ENCODE data around the gene CADM2. TPM values are rescaled to one million over a fixed set of nuclear protein-coding genes. Genes with fewer than 3 reads are reported as not detected.

CADM2 gene
- total RNA-seq, 4 donors from 2014 or later: 0.13 to 4.3 (median 4.1) TPM

DNA sequence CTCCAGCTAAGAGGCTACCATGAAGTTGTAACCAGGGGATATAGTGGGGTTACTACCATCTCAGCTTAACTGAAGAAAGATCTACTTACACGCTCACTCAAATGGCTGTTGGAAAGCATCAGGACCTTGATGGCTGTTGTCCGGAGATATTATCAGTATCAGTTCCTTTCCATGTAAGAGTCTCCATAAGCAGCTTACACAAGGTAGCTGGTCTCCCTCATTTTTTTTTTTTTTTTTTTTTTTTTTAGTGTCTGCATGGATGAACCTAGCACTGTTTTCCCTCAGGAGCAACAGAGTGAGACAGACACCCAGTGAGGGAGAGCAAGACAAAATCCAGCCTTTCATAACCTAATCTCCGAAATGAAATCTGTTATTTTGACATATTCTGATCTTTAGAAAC, 230.9 kb downstream of the CADM2 start:
- Histone ChIP-seq H3K27ac (no peak overlapping the region), H3K4me1 (no peaks in the 10 kb centered on the region), H3K27me3 (no peaks in the 10 kb centered on the region), H3K9me3 (no peaks in the 10 kb centered on the region), H3K36me3 (no peaks in the 10 kb centered on the region), H3K4me3 (replicated peaks in 1 of 3) (no peak overlapping the region)
- TF ChIP-seq POLR2A (IDR thresholded peaks at IDR 0.05): no peak
- TF ChIP-seq, protein P1, sequence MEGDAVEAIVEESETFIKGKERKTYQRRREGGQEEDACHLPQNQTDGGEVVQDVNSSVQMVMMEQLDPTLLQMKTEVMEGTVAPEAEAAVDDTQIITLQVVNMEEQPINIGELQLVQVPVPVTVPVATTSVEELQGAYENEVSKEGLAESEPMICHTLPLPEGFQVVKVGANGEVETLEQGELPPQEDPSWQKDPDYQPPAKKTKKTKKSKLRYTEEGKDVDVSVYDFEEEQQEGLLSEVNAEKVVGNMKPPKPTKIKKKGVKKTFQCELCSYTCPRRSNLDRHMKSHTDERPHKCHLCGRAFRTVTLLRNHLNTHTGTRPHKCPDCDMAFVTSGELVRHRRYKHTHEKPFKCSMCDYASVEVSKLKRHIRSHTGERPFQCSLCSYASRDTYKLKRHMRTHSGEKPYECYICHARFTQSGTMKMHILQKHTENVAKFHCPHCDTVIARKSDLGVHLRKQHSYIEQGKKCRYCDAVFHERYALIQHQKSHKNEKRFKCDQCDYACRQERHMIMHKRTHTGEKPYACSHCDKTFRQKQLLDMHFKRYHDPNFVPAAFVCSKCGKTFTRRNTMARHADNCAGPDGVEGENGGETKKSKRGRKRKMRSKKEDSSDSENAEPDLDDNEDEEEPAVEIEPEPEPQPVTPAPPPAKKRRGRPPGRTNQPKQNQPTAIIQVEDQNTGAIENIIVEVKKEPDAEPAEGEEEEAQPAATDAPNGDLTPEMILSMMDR (IDR thresholded peaks at IDR 0.05): no peak
- intact Hi-C loops (cut with DNase I): no loop called here
- WGBS, 2 donors: 87 to 93% methylated on average over 3 of the region's 3 CpGs
- no peak for DNase-seq

GRCh38 chr3:85193565-85193964, 234.8 kb downstream of the CADM2 start:
- H3K4me3 ChIP-seq (replicated peaks in 1 of 3): no peak overlapping the region
- TF ChIP-seq, protein P1 (IDR thresholded peaks at IDR 0.05): no peak
- TF ChIP-seq POLR2A (IDR thresholded peaks at IDR 0.05): no peak
- no peaks in the 10 kb centered on the region for H3K27me3 ChIP-seq
- DNase-seq: no peak
- no peaks in the 10 kb centered on the region for H3K36me3 ChIP-seq
- no peaks in the 10 kb centered on the region for H3K4me1 ChIP-seq
- intact Hi-C loops (cut with DNase I): no loop called here
- H3K27ac ChIP-seq: no peak overlapping the region
- WGBS, 2 donors: 91 to 94% methylated on average over 2 of the region's 2 CpGs
- H3K9me3 ChIP-seq: no peaks in the 10 kb centered on the region

- H3K4me1 ChIP-seq: no peaks in the 10 kb centered on the region
- H3K4me3 ChIP-seq (replicated peaks in 1 of 3): no peak overlapping the region
- H3K36me3 ChIP-seq: no peaks in the 10 kb centered on the region
- no peak overlapping the region for H3K27ac ChIP-seq
- TF ChIP-seq, protein P1 (IDR thresholded peaks at IDR 0.05): no peak
- TF ChIP-seq POLR2A (IDR thresholded peaks at IDR 0.05): no peak
- no peak for DNase-seq
- intact Hi-C loops (cut with DNase I): no loop called here
- no peaks in the 10 kb centered on the region for H3K27me3 ChIP-seq
- 37% methylated on average over 1 of the region's 1 CpG for WGBS, 2 donors
- no peaks in the 10 kb centered on the region for H3K9me3 ChIP-seq
Observed at GRCh38 chr3:85208650-85209049, 249.9 kb downstream of the CADM2 start.

DNA sequence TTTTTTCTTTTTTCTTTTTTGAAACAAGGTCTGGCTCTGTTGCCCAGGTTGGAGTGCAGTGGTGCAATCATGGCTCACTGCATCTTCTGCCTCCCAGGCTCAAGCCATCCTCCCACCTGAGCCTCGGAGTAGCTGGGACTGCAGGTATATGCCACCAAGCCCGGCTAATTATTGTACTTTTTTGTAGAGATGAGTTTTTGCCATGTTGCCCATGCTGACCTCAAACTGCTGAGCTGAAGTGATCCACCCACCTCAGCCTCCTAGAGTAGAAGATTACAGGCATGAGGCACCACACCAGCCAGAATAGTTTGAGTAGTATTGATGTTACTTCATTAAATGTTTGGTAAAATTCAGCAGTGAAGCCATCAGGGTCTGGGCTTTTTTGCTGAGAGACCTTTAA, 251.8 kb downstream of the CADM2 start:
- H3K27me3 ChIP-seq: no peaks in the 10 kb centered on the region
- 93 to 94% methylated on average over 2 of the region's 2 CpGs for WGBS, 2 donors
- no peak overlapping the region for H3K27ac ChIP-seq
- DNase-seq: no peak
- no peak overlapping the region for H3K4me3 ChIP-seq (replicated peaks in 1 of 3)
- no peaks in the 10 kb centered on the region for H3K9me3 ChIP-seq
- no peaks in the 10 kb centered on the region for H3K36me3 ChIP-seq
- TF ChIP-seq, protein P1 (IDR thresholded peaks at IDR 0.05): no peak
- no peak for TF ChIP-seq POLR2A (IDR thresholded peaks at IDR 0.05)
- intact Hi-C loops (cut with DNase I): no loop called here
- H3K4me1 ChIP-seq: no peaks in the 10 kb centered on the region

DNA sequence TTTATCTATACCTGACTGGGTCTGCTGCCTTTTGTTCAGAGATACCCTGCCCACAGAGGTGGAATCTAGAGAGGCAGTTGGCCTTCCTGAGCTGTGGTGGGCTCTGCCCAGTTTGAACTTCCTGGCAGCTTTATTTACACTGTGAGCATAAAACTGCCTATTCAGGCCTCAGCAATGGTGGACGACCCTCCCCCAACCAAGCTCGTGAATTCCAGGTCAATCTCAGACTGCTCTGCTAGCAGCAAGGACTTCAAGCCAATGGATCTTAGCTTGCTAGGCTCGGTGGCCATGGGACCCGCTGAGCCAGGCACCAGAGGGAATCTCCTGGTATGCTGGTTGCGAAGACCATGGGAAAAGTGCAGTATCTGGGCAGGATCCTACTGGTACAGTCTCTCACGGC, 270.2 kb downstream of the CADM2 start:
- Histone ChIP-seq H3K4me1 (no peaks in the 10 kb centered on the region), H3K27ac (no peak overlapping the region), H3K36me3 (no peaks in the 10 kb centered on the region), H3K27me3 (no peaks in the 10 kb centered on the region), H3K4me3 (replicated peaks in 1 of 3) (no peak overlapping the region), H3K9me3 (no peaks in the 10 kb centered on the region)
- WGBS, 2 donors: 74 to 91% methylated on average over 6 of the region's 6 CpGs
- TF ChIP-seq, protein P1 (IDR thresholded peaks at IDR 0.05): no peak
- no peak for TF ChIP-seq POLR2A (IDR thresholded peaks at IDR 0.05)
- DNase-seq: no peak
- intact Hi-C loops (cut with DNase I): no loop called here

All from thyroid gland (tissue), 4 donors.